ENCODE measurements around the gene NDE1. TPM values are rescaled to one million over a fixed set of nuclear protein-coding genes. Genes with fewer than 3 reads are reported as not detected.

Gene NDE1
- total and polyA plus RNA-seq, 9 of the 15 experiments (the other 6 are each of a cell fraction or from before 2014, with no cell fraction given), result 3.1 to 59.9 (median 30.0) TPM

DNA sequence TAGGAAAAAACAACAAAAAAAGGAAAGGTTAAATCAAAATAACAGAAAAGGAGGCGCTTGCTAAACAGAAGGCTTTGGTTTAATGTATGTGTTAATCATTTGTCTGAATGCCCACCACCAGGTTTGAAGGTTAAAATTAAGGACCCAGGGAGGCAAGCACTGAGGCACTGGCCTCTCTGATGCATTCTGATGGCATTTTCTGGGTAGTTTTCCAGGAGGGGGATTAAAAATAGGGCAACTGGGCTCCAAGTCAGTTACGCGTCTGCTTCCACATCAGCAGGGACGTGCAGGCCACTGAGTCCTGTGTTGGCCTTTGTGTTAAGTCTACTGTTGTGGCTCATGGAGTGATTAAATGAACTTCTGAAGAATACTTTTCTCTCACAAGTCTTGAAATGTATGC lies 34.0 kb upstream of the NDE1 start:
- peaks cover 75% of the 10 kb centered on the region for H3K36me3 ChIP-seq (ENCODE audit: control insufficient read depth, insufficient read depth, low read length)
- H4K20me1 ChIP-seq (replicated peaks; ENCODE audit: control insufficient read depth, insufficient read depth, low read length), result no peaks in the 10 kb centered on the region
- H3K27ac ChIP-seq (ENCODE audit: extremely low read depth, low read depth, low read length), result no peak overlapping the region
- no peak overlapping the region for H3K9ac ChIP-seq (ENCODE audit: insufficient read depth in 1 of 2, low read depth in 2 of 2, low read length in 2 of 2)
- no peak overlapping the region for H3K4me3 ChIP-seq
- no peak overlapping the region for H2AFZ ChIP-seq (ENCODE audit: low read depth, low read length)
- no peak for DNase-seq (ENCODE audit: extremely low read depth in 1 of 4, low spot score in 3 of 4)
- CTCF ChIA-PET (ENCODE audit: low intra/inter-chr PET ratio), result no interaction called here
- TF ChIP-seq ZKSCAN3 (CRISPR knock-in tag; IDR thresholded peaks at IDR 0.05), result no peak
- no peaks in the 10 kb centered on the region for H3K9me1 ChIP-seq (ENCODE audit: control insufficient read depth, insufficient read depth, low read length)
- no peak for ATAC-seq
- WGBS (ENCODE audit: insufficient coverage, low coverage, missing lambda C conversion rate), result 97% methylated on average over 4 of the region's 4 CpGs
- H3K79me2 ChIP-seq (ENCODE audit: control insufficient read depth, insufficient read depth, low read length), result no peaks in the 10 kb centered on the region
- no peaks in the 10 kb centered on the region for H3K27me3 ChIP-seq (ENCODE audit: control insufficient read depth in 2 of 2, insufficient read depth in 2 of 2, low read length in 2 of 2)
- H3K4me1 ChIP-seq (replicated peaks in 1 of 2; ENCODE audit: control insufficient read depth in 2 of 2, insufficient read depth in 2 of 2, low read length in 2 of 2), result no peaks in the 10 kb centered on the region
- in situ Hi-C loops (cut with MboI) (no loop called here), intact Hi-C loops (cut with micrococcal nuclease) (no loop called here)
- no peak for FAIRE-seq
- no peak overlapping the region for H3K4me2 ChIP-seq (ENCODE audit: insufficient read depth, low read length)
- no peaks in the 10 kb centered on the region for H3K9me3 ChIP-seq (replicated peaks; ENCODE audit: control insufficient read depth, insufficient read depth, low read depth, low read length)
- POLR2A ChIA-PET, result interaction anchor here (1.6 kb wide), 1 partner anchor 19 kb away, joined by 4 read pairs; no protein-coding TSS in a partner anchor
- BruUV-seq (replicated peaks), result no TSS peak

DNA sequence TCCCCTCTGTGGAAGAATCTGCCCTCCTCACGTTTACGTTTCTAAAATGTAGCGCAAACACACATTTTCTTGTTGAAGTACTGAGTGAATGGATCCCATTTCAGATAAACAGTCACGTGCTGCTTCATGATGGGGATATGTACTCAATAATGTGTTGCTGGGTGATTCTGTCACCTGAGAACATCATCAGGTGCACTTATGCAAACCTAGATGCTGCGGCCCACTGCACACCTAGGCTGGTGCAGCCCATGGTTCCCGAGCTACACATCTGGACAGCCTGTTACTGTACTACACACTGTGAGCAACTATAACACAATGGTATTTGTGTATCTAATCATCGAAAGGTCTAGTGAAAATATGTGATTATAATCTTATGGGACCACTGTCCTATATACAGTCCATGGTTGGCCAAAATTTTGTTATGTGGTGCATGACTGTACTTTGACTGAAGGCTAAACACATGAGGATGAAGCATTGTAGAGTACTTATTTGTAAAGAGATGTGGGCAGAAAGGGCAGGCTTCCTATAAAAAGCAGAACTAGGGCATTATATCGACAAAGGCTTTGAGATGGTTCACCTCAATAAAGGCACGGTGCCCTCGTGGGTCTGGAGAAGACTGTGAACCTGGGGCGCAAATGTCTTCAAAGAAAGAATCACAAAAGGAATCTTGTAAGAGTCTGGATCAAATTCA lies 33.4 kb upstream of the NDE1 start:
- no peak for TF ChIP-seq NFIC (IDR thresholded peaks at IDR 0.05)
- Histone ChIP-seq H2AFZ (ENCODE audit: low read depth, low read length) (no peak overlapping the region), H3K27ac (ENCODE audit: extremely low read depth, low read depth, low read length) (no peak overlapping the region), H4K20me1 (replicated peaks; ENCODE audit: control insufficient read depth, insufficient read depth, low read length) (no peaks in the 10 kb centered on the region), H3K79me2 (ENCODE audit: control insufficient read depth, insufficient read depth, low read length) (no peaks in the 10 kb centered on the region), H3K4me1 (replicated peaks in 1 of 2; ENCODE audit: control insufficient read depth in 2 of 2, insufficient read depth in 2 of 2, low read length in 2 of 2) (no peaks in the 10 kb centered on the region), H3K9ac (ENCODE audit: insufficient read depth in 1 of 2, low read depth in 2 of 2, low read length in 2 of 2) (no peak overlapping the region), H3K36me3 (ENCODE audit: control insufficient read depth, insufficient read depth, low read length) (peaks cover 78% of the 10 kb centered on the region), H3K4me2 (ENCODE audit: insufficient read depth, low read length) (no peak overlapping the region), H3K27me3 (ENCODE audit: control insufficient read depth in 2 of 2, insufficient read depth in 2 of 2, low read length in 2 of 2) (no peaks in the 10 kb centered on the region), H3K4me3 (no peak overlapping the region), H3K9me1 (ENCODE audit: control insufficient read depth, insufficient read depth, low read length) (no peaks in the 10 kb centered on the region), H3K9me3 (replicated peaks; ENCODE audit: control insufficient read depth, insufficient read depth, low read depth, low read length) (no peaks in the 10 kb centered on the region)
- in situ Hi-C loops (cut with MboI), result no loop called here
- ATAC-seq, result no peak
- no peak for DNase-seq (ENCODE audit: extremely low read depth in 1 of 4, low spot score in 3 of 4)
- POLR2A ChIA-PET, result interaction anchor here (1.6 kb wide), 1 partner anchor 19 kb away, joined by 4 read pairs; no protein-coding TSS in a partner anchor
- no TSS peak for BruUV-seq (replicated peaks)
- intact Hi-C loops (cut with micrococcal nuclease), result no loop called here
- FAIRE-seq, result no peak
- 84% methylated on average over 11 of the region's 11 CpGs for WGBS (ENCODE audit: insufficient coverage, low coverage, missing lambda C conversion rate)
- CTCF ChIA-PET (ENCODE audit: low intra/inter-chr PET ratio), result no interaction called here
